ENCODE measurements around the gene MYBL2.

Gene MYBL2

DNA sequence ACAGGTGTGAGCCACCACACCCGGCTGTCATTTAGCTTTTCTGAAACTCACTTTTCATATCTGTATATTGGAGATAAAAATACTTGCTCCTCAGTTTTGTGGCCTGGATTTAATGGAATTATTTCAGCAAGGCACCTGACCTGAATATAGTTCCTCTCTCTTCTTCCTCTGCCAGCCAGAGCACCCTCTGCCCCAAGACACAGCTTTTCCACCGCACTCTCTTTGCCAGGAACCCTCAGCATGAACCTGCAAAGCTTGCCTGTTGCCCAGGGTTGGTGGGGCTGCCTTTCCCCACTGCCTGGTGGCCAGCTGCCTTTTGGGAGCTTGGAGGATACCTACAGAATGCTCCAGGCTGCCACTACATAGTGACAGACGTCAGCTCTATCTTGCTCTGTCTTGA, 56.8 kb downstream of the MYBL2 start:
- no peak for DNase-seq

- no peak for DNase-seq
Observed at GRCh38 chr20:43724383-43724782, 57.5 kb downstream of the MYBL2 start.

DNA sequence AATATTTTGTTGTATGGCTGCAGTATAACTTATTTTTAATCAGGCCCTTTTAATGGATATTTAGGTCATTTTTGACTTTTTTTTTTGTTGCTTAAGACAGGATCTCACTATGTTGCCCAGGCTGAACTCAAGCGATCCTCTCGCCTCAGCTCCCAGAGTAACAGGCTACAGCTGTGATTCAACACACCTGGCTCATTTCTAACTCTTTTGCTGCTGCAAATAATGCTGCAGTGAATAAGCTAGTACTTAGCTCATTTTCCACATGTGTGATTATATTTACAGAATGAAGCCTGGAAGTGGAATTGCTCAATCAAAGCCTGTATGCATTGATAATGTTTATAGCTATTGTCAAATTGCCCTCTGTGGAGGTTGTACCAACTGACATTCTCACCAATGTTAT, 58.8 kb downstream of the MYBL2 start:
- DNase-seq: no peak

GRCh38 chr20:43726333-43726732, 59.4 kb downstream of the MYBL2 start:
- no peak for DNase-seq

DNA sequence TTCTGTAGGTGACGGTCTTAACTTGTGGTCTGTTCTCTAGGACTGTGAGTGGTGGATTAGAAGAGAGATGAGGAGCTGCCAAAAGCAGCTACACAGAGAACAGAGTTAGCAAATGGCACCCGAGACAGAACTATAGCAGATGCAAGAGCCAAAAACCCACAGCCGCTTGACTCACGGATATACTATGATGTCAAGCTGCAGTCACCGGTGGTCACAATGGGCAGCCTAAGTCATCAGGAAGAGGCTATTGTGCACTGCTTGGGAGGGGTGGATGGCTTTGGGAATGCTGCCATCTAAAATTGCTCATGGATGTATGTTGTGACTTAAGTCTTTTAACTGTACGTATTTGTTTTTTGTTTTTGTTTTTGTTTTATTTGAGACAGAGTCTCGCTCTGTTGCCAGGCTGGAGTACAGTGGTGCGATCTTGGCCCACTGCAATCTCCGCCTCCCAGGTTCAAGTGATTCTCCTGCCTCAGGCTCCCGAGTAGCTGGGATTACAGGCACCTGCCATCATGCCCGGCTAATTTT, 60.0 kb downstream of the MYBL2 start, which contains the start of gene GTSF1L:
GTSF1L (minus strand) TSS at position 192 of the 528 bp plus-strand sequence. CDS start 308 bp downstream, outside the sequence.
- DNase-seq: no peak

DNA sequence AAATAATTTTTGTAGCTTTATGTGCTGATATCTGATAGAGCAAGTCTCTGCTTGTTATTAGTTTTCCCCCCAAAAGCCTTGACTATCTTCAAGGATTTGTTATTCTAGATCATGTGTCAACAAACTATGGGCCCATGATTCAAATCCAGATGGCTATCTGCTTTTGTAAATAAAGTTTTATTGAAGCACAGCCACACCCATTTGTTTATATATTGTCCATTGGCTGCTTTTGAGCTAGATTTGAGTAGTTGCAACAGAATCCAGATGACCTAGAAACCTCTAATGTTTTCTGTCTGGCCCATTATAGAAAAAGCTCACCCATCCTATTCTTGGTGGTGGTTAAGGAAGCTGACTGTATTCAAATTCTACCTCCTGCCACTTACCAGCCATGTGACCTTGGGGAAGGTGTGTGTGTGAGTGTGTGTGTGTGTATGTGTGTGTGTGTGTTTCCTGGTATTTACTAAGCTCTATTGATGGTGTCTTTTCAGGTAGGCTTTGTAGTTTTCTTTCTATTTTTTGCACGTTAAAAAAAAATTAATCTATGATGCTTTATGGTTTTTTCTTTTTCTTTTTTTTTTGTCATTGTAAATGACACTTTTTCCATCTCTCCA, 61.2 kb downstream of the MYBL2 start:
- DNase-seq: no peak

DNA sequence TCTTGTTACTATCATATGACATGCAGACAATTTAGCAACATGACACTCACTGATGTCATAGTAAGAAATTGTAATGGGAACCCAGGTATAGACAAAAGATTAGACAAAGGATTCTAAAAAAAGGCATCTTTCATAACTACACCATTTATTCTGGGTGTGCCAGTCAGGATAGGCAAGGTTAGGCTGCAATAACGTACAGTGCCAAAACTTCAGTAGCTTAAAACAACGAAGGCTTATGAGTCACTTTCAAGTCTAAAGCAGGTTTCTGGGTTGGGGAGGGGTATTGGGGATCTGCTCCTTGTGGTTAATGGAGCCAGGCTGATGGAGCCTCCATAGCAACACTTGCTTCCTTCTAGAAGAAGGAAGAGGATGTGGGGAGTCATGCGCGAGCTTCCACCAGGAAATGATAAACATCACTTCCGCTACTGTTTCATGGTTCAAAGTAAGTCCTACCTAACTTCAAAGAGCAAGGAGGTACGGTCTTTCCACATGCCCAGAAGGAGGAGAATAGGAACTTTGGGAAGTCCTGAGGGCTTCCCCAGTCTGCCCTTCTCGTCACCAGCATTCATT, 61.9 kb downstream of the MYBL2 start:
- DNase-seq: no peak

DNA sequence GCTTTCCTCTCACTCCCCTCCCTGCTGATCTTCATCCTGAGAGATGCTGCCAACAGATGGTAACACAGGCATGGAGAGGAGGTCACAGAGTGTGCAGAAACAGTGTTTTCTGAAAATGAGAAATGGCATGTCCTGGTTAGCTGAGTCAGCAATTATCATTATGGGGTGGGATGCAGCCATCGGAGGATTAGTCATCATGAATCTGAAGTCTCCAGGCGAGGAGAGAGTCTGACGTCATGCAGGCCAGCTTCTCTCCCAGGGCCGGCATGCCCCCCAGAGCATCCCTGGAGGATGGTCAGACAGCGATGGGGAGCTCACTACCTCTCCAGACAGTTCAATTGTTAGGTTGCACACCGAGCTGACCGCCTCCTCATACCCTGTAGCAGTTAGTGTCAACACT, 64.6 kb downstream of the MYBL2 start:
- no peak for DNase-seq

DNA sequence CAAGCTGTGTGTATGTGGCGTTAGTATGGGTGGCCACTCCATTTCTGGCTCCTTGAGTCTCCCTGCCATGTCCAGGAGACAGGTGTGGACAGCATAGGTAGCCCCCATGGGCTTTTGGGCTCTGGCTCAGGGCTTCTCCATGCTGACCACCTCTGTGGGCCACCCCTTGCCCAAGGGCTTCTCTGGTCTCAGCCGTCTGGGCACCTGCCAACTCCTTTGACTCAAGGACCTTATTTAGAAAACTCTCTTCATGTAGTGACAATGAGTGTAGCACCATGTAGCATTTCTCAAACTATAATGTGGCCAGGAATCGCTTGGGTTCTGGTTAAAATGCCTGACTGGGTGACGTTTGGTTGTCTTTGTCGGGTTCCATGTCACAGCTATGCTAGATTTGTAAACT, 65.0 kb downstream of the MYBL2 start:
- DNase-seq: no peak

DNA sequence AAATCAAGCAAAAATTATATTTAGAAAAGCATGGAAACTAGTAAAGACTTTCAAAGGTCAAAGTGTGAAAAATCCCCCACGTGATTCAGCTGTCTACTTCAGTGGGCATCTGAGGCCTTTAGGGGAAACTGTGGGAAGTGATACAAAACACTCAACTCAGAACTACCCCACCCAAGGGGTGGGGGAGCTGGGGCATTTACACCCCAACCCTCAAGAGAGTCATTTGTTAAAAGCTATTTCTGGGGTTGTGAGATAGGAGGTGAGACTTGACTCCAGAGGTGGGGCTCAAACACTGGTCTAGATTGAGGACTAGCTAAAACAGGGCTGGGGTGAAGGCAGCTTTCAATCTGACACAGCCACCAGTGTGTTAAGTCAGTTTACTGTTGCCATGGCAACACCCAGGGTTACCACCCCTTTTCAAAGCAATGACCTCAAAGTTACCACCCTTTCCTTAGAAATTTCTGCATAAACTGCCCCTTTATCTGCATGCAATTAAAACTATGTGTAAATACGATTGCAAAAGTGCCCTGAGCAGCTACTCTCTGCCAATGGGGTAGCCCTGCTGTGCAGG, 69.8 kb downstream of the MYBL2 start:
- no peak for DNase-seq

GRCh38 chr20:43737925-43738324, 71.0 kb downstream of the MYBL2 start:
- no peak for DNase-seq

DNA sequence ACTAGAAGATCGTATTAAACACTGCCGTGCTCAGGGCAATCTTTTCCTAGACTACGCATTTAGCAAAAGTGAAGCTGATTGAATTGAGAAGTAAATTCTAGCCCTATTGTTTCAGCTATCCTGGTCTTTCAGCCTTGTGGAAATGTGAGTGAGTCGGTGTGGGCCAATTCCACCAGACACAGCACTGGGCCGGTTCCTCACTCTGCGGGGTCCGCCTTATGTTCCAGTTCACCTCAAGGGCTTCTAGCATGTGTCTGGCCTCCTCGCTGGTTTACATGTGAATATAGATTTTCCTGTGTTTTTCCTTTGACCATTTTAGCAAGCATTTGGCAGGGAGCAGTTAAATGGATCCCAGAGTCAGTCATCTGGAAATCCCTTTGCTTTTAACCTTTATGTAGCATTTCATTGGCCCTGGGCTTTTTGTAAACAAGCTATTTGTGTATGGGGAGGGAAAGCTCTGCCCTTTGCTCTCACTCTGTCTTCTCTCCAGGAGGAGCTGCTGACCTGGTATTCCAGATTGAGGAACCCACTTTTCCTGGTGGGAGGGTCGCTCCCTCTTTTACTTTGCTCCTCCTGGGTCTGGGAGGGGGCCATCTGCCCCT, 72.3 kb downstream of the MYBL2 start:
- DNase-seq: no peak

GRCh38 chr20:43740642-43741041, 73.7 kb downstream of the MYBL2 start:
- DNase-seq: no peak

- no peak for DNase-seq
Observed at GRCh38 chr20:43744151-43744611, 77.3 kb downstream of the MYBL2 start.

DNA sequence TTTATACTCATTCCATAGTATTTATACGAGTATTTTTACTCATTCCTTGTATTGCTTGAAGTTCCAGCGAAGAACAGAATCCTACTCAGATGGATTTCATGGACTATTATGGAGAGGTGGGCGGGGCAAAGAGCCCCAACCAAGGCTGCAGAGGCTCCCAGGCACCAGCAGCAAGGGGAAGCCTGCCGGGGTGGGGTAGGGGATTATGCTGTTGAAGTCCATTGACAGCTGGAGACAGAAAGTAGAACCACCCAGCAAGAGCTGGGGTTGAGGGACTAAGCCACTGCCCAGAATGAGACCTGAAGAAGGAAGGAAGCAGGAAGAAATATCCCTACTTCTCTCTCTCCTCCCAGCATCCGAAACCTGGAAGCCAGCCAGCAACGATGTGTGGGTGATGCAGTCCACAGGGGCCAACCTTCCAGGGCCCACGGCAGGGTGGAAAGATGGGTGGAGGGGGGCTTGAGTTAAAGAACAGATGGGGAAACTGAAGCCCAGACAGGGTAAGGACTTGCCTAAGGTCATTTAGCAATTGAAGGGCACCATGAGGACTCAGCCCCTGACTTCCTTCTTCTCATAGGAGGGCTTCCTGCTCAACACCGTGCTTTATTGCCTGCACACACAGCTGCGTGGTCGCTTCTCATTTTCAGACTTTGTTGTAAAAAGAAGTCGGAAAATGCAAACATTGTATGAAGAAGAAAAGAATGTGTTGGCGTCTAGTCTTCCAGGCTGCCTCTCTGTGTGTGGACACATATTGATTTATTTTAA, 78.2 kb downstream of the MYBL2 start:
- no peak for DNase-seq

DNA sequence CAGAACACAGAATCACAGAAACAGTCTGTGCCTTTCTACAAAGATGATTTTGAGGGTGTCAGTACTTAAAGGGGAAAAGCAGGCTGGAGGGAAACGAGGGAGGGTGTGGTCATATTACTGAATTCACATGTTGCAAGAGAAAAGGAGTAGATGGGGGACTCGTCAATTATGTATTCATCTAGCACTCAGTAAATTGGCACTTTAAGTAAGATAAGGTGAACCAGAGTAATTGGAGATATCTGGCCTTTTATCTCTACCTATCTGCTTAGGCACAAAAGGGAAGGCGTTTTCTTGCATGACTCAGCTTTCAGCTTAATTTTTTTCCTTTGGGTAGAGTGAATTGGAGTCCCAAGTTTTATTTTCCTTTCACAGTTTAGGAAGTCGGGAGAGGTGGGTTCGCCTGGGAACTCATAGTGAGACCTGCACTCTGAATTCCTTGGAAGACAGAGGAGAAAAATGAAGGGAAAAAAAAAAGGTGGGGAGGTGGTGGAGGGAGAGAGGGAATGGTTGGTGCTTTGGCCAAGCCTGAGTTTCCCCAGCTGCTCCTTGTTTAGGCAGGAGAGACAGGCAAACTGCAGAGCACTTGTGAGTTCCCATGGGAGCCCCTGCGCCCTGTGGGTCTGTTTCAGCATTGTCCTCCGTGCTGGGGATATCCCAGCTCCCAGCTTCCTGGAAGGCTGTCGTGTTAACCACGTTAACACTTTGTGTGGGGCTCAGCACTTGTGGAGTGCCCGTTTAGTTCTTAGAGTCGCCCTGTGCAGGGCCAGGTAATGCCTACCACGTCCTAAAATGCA, 79.6 kb downstream of the MYBL2 start:
- DNase-seq: no peak

GRCh38 chr20:43748274-43748673, 81.4 kb downstream of the MYBL2 start:
- DNase-seq: no peak

DNA sequence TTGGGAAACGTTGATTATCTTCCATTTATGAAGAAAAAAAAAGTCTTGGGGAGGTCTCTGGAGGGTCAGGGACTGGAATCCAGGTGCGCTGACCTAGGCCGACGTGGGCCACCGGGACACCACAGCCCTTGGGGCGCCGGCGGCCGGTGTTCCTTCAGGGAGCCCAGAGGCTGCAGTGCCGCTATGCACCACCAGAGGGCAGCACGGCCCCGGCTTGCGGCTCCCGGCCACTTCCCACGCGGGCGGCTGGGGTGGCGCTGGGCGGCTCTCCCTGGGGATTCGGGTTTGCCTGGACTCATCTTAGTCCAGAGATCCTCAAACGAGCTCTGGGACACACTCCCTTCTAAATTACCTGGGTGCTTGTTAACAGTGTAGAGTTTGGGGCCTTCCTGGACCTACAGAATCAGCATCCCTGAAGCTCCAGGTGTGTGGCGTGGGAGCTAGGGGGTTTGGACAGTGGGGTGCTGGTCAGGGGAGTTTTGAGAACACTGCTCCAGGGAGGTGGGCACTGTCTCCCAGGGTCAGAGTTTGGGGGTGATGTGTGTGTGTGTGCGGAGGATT, 82.9 kb downstream of the MYBL2 start:
- DNase-seq: peak; percentile 80

DNA sequence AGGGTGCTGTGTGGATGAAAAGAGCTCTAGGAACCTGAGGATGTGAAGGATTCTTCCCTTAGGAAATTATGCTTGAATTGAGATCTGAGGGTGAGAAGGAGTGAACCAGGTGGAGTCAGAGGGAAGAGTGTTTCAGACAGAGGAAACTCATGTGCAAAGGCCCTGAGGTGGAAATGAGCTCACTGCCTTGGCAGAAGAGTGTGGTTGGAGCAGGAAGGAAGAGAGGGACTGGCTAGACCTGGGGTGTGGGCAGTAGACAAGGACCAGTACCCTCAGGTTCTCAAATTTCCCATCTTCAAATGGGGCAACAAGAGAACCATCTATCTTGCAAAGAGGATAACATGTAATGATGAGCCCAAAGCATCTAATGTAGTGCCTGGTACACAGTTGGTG, 83.9 kb downstream of the MYBL2 start:
- DNase-seq: no peak

DNA sequence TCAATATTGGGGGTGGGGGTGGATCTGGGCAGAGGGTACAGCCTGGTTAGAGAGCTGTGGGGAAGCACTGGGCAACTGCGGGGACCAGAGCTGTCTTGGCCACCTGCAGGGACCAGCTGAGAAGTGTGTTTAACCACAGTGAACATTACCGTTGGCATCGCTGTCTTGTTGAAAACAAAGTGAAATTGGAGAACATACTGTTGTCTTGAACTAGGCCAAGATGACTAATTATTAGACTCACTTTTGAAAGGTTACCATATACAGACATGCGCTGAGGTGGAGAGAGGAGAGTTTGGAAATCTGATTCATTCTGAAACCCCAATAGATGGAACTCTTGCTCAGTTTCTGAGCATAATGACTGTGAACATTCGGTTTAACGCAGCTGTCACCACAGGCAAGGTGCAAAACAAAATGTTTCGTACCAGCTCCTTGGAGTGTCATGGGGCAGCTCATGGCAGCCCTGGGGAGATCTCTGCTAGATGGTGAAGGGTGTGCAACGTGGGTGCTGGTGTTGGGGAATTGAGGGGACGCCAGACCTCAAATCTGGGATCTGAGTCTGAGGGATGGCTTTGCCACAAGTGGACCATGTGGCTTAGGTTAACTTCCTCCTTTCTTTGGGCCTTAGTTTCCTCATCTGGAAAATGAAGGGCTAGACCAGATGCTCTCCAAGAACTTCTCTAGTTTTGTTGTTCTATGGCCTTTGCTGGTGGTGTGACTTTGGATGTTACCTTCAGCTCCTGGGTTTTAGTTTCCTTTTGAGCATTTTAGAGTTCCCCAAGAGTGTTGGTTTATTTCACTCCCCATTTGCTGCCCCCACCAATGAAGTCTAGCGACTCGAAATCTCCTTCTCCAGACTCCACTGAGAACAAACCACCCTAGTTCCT, 84.5 kb downstream of the MYBL2 start:
- DNase-seq: no peak

- no peak for DNase-seq
Observed at GRCh38 chr20:43752051-43752360, 85.1 kb downstream of the MYBL2 start.

All from activated T-cell treated with anti-CD3 and anti-CD28 coated beads for 4 hours (primary cell).